ENCODE data around the gene TEC. TPM values are rescaled to one million over a fixed set of nuclear protein-coding genes. Genes with fewer than 3 reads are reported as not detected.

The TEC gene
- polyA plus RNA-seq, 1 donor from 2014 or later: not detected

- Histone ChIP-seq H3K9me3 (ENCODE audit: low read length) (no peaks in the 10 kb centered on the region), H3K9me2 (ENCODE audit: insufficient read depth, low read length) (no peaks in the 10 kb centered on the region), H3K27ac (ENCODE audit: low read length) (no peak overlapping the region), H2AFZ (ENCODE audit: low read depth, low read length) (no peak overlapping the region), H3K79me2 (replicated peaks; ENCODE audit: insufficient read depth, low read length) (no peaks in the 10 kb centered on the region), H3K4me2 (ENCODE audit: low read length) (no peak overlapping the region), H4K20me1 (ENCODE audit: insufficient read depth) (no peaks in the 10 kb centered on the region), H3K9ac (ENCODE audit: low read length) (no peak overlapping the region), H3K36me3 (ENCODE audit: insufficient read depth, low read length) (no peaks in the 10 kb centered on the region), H3K27me3 (ENCODE audit: insufficient read depth, low read depth, low read length) (no peaks in the 10 kb centered on the region), H3F3A (ENCODE audit: insufficient read depth, low read length, poor library complexity, severe bottlenecking) (no peaks in the 10 kb centered on the region), H3K4me3 (ENCODE audit: low read length) (no peak overlapping the region)
- TF ChIP-seq EP300 (conservative IDR thresholded peaks at IDR 0.05; ENCODE audit: poor library complexity, severe bottlenecking) (no peak), MXI1 (conservative IDR thresholded peaks at IDR 0.05; ENCODE audit: poor library complexity, severe bottlenecking) (no peak)
- TF ChIP-seq, protein P1, sequence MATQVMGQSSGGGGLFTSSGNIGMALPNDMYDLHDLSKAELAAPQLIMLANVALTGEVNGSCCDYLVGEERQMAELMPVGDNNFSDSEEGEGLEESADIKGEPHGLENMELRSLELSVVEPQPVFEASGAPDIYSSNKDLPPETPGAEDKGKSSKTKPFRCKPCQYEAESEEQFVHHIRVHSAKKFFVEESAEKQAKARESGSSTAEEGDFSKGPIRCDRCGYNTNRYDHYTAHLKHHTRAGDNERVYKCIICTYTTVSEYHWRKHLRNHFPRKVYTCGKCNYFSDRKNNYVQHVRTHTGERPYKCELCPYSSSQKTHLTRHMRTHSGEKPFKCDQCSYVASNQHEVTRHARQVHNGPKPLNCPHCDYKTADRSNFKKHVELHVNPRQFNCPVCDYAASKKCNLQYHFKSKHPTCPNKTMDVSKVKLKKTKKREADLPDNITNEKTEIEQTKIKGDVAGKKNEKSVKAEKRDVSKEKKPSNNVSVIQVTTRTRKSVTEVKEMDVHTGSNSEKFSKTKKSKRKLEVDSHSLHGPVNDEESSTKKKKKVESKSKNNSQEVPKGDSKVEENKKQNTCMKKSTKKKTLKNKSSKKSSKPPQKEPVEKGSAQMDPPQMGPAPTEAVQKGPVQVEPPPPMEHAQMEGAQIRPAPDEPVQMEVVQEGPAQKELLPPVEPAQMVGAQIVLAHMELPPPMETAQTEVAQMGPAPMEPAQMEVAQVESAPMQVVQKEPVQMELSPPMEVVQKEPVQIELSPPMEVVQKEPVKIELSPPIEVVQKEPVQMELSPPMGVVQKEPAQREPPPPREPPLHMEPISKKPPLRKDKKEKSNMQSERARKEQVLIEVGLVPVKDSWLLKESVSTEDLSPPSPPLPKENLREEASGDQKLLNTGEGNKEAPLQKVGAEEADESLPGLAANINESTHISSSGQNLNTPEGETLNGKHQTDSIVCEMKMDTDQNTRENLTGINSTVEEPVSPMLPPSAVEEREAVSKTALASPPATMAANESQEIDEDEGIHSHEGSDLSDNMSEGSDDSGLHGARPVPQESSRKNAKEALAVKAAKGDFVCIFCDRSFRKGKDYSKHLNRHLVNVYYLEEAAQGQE (IDR thresholded peaks at IDR 0.05; ENCODE audit: borderline replicate concordance): no peak
Observed at GRCh38 chr4:48307528-48307927, 37.9 kb upstream of the TEC start.

- H3K36me3 ChIP-seq (ENCODE audit: insufficient read depth, low read length): no peaks in the 10 kb centered on the region
- no peaks in the 10 kb centered on the region for H3K9me3 ChIP-seq (ENCODE audit: low read length)
- no peaks in the 10 kb centered on the region for H3K79me2 ChIP-seq (replicated peaks; ENCODE audit: insufficient read depth, low read length)
- TF ChIP-seq POLR2AphosphoS5 (IDR thresholded peaks at IDR 0.05) (no peak), EZH2 (IDR thresholded peaks at IDR 0.05; ENCODE audit: borderline replicate concordance, insufficient read depth, low read length, poor library complexity, severe bottlenecking) (no peak), RAD21 (conservative IDR thresholded peaks at IDR 0.05) (no peak), SMC3 (conservative IDR thresholded peaks at IDR 0.05; ENCODE audit: poor library complexity) (no peak), EP300 (conservative IDR thresholded peaks at IDR 0.05; ENCODE audit: poor library complexity, severe bottlenecking) (no peak), MXI1 (conservative IDR thresholded peaks at IDR 0.05; ENCODE audit: poor library complexity, severe bottlenecking) (no peak), CTCF (IDR thresholded peaks at IDR 0.05; ENCODE audit: poor library complexity, severe bottlenecking) (no peak), TAF1 (IDR thresholded peaks at IDR 0.05; ENCODE audit: low read depth) (no peak)
- TF ChIP-seq, protein P1 (IDR thresholded peaks at IDR 0.05; ENCODE audit: borderline replicate concordance): no peak
- H3F3A ChIP-seq (ENCODE audit: insufficient read depth, low read length, poor library complexity, severe bottlenecking): no peaks in the 10 kb centered on the region
- no peaks in the 10 kb centered on the region for H4K20me1 ChIP-seq (ENCODE audit: insufficient read depth)
- no peak overlapping the region for H2AFZ ChIP-seq (ENCODE audit: low read depth, low read length)
- H3K4me2 ChIP-seq (ENCODE audit: low read length): no peak overlapping the region
- H3K27me3 ChIP-seq (ENCODE audit: insufficient read depth, low read depth, low read length): no peaks in the 10 kb centered on the region
- no peaks in the 10 kb centered on the region for H3K9me2 ChIP-seq (ENCODE audit: insufficient read depth, low read length)
- H3K9ac ChIP-seq (ENCODE audit: low read length): no peak overlapping the region
- H3K4me3 ChIP-seq (ENCODE audit: low read length): no peak overlapping the region
- H3K27ac ChIP-seq (ENCODE audit: low read length): no peak overlapping the region
Observed at GRCh38 chr4:48305508-48305907, 35.9 kb upstream of the TEC start.
